Lower leg skin (tissue), 3 donors: ENCODE data around the gene MYO1A.

Source experiments
- POLR2A ChIP-seq, 2 donors: fragments of 450-650 bp; IDR thresholded peaks; one replicate each; pipeline ENCODE4 v1.6.1; 2016 to 2017; ENCODE audit warnings: antibody characterized with exemption in 2 of 2, mild to moderate bottlenecking in 1 of 2, moderate library complexity in 1 of 2
- TF ChIP-seq, protein P1 (sequence below), 3 donors: fragments of 450-650 bp; IDR thresholded peaks; one replicate each; pipeline ENCODE4 v1.5.1; 2016; ENCODE audit warnings: antibody characterized with exemption in 3 of 3, mild to moderate bottlenecking in 3 of 3, moderate library complexity in 2 of 3

DNA sequence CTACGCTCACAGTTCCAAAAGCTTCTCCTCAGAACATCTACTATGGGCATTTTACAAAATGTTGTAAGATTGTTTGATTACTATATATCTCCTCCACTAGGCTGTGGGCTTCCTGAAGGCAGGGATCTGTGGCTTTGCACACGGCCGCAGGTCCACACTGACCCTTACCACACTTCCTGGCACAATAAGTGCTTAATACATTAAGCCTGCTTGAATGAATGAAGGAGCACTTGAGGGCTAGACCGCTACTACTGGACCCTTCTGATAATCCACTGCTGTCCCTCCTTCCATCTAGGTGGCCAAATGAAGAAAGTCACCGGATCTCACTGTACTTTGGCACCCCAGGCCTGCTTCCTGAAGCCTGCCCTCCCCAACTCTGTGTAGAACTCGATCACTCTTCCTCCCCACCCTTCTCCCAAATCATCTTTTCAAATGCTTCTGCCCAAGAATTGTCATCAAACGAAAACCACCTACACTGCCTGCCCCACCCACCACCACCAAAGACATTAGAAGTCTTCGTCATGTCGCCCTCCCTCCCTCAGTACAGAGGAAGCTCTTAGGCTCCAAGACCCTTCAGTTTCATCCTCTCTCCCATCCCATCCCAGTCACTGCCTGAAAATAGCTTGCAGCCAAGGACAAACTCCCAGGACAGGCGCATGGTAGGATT, 43.0 kb downstream of the MYO1A start:
- TF ChIP-seq, protein P1, sequence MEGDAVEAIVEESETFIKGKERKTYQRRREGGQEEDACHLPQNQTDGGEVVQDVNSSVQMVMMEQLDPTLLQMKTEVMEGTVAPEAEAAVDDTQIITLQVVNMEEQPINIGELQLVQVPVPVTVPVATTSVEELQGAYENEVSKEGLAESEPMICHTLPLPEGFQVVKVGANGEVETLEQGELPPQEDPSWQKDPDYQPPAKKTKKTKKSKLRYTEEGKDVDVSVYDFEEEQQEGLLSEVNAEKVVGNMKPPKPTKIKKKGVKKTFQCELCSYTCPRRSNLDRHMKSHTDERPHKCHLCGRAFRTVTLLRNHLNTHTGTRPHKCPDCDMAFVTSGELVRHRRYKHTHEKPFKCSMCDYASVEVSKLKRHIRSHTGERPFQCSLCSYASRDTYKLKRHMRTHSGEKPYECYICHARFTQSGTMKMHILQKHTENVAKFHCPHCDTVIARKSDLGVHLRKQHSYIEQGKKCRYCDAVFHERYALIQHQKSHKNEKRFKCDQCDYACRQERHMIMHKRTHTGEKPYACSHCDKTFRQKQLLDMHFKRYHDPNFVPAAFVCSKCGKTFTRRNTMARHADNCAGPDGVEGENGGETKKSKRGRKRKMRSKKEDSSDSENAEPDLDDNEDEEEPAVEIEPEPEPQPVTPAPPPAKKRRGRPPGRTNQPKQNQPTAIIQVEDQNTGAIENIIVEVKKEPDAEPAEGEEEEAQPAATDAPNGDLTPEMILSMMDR (IDR thresholded peaks at IDR 0.05): no peak
- no peak for TF ChIP-seq POLR2A (IDR thresholded peaks at IDR 0.05)
